ENCODE measurements around the gene TBL1X. TPM values are rescaled to one million over a fixed set of nuclear protein-coding genes. Genes with fewer than 3 reads are reported as not detected.

Gene TBL1X
- total RNA-seq, 1 experiment from 2014 or later: 17.6 TPM

- Histone ChIP-seq H3K36me3 (ENCODE audit: low read depth) (no peaks in the 10 kb centered on the region), H3K79me2 (ENCODE audit: low read depth) (no peaks in the 10 kb centered on the region), H3K4me1 (replicated peaks; ENCODE audit: insufficient read depth) (no peaks in the 10 kb centered on the region), H3K27me3 (ENCODE audit: insufficient read depth, low read depth) (no peaks in the 10 kb centered on the region), H3K27ac (no peak overlapping the region), H3K4me3 (no peak overlapping the region), H3K4me2 (no peak overlapping the region), H2AFZ (no peak overlapping the region), H3F3A (ENCODE audit: insufficient read depth, low read depth) (no peaks in the 10 kb centered on the region), H4K20me1 (ENCODE audit: insufficient read depth) (no peaks in the 10 kb centered on the region), H3K9me2 (ENCODE audit: insufficient read depth) (no peaks in the 10 kb centered on the region), H3K9me3 (ENCODE audit: insufficient read depth, low read depth) (no peaks in the 10 kb centered on the region)
- POLR2A ChIA-PET (ENCODE audit: unreplicated experiment): no interaction called here
- intact Hi-C loops (cut with micrococcal nuclease; ENCODE audit: unreplicated experiment): no loop called here
- CTCF ChIA-PET: no interaction called here
- TF ChIP-seq EZH2 (IDR thresholded peaks at IDR 0.05; ENCODE audit: low read depth) (no peak), CTCF (conservative IDR thresholded peaks at IDR 0.05) (no peak)
- no peak for DNase-seq
- no TSS peak for BruUV-seq (replicated peaks)
Observed at GRCh38 chrX:9665113-9665512, 200.3 kb downstream of the TBL1X start.

GRCh38 chrX:9668537-9668936, 203.7 kb downstream of the TBL1X start:
- H3K79me2 ChIP-seq (ENCODE audit: low read depth): no peaks in the 10 kb centered on the region
- no peak overlapping the region for H2AFZ ChIP-seq
- no peak for DNase-seq
- H3K27ac ChIP-seq: no peak overlapping the region
- no peaks in the 10 kb centered on the region for H3K27me3 ChIP-seq (ENCODE audit: insufficient read depth, low read depth)
- TF ChIP-seq EZH2 (IDR thresholded peaks at IDR 0.05; ENCODE audit: low read depth) (no peak), CTCF (conservative IDR thresholded peaks at IDR 0.05) (no peak)
- H3K9me2 ChIP-seq (ENCODE audit: insufficient read depth): no peaks in the 10 kb centered on the region
- no TSS peak for BruUV-seq (replicated peaks)
- no peaks in the 10 kb centered on the region for H4K20me1 ChIP-seq (ENCODE audit: insufficient read depth)
- H3K4me2 ChIP-seq: no peak overlapping the region
- no peak overlapping the region for H3K4me3 ChIP-seq
- no peaks in the 10 kb centered on the region for H3K36me3 ChIP-seq (ENCODE audit: low read depth)
- POLR2A ChIA-PET (ENCODE audit: unreplicated experiment): no interaction called here
- intact Hi-C loops (cut with micrococcal nuclease; ENCODE audit: unreplicated experiment): no loop called here
- H3F3A ChIP-seq (ENCODE audit: insufficient read depth, low read depth): no peaks in the 10 kb centered on the region
- CTCF ChIA-PET: no interaction called here
- H3K4me1 ChIP-seq (replicated peaks; ENCODE audit: insufficient read depth): no peaks in the 10 kb centered on the region
- H3K9me3 ChIP-seq (ENCODE audit: insufficient read depth, low read depth): no peaks in the 10 kb centered on the region

- H3K9me2 ChIP-seq (ENCODE audit: insufficient read depth): no peaks in the 10 kb centered on the region
- H2AFZ ChIP-seq: no peak overlapping the region
- H4K20me1 ChIP-seq (ENCODE audit: insufficient read depth): no peaks in the 10 kb centered on the region
- H3K36me3 ChIP-seq (ENCODE audit: low read depth): no peaks in the 10 kb centered on the region
- CTCF ChIA-PET: no interaction called here
- no TSS peak for BruUV-seq (replicated peaks)
- no peak overlapping the region for H3K4me2 ChIP-seq
- no peaks in the 10 kb centered on the region for H3K9me3 ChIP-seq (ENCODE audit: insufficient read depth, low read depth)
- POLR2A ChIA-PET (ENCODE audit: unreplicated experiment): no interaction called here
- no peaks in the 10 kb centered on the region for H3K4me1 ChIP-seq (replicated peaks; ENCODE audit: insufficient read depth)
- H3F3A ChIP-seq (ENCODE audit: insufficient read depth, low read depth): no peaks in the 10 kb centered on the region
- no peak overlapping the region for H3K4me3 ChIP-seq
- no peak for DNase-seq
- no peak overlapping the region for H3K27ac ChIP-seq
- TF ChIP-seq EZH2 (IDR thresholded peaks at IDR 0.05; ENCODE audit: low read depth): no peak
- TF ChIP-seq CTCF (conservative IDR thresholded peaks at IDR 0.05): no peak
- H3K79me2 ChIP-seq (ENCODE audit: low read depth): no peaks in the 10 kb centered on the region
- intact Hi-C loops (cut with micrococcal nuclease; ENCODE audit: unreplicated experiment): no loop called here
- H3K27me3 ChIP-seq (ENCODE audit: insufficient read depth, low read depth): no peaks in the 10 kb centered on the region
Observed at GRCh38 chrX:9670136-9670814, 205.4 kb downstream of the TBL1X start.

Data from PC-9 (cell line).